Astrocyte of the cerebellum (primary cell): ENCODE measurements around the gene APOC1.

Experiments used
- DNase-seq: peaks from one replicate; pipeline ENCODE4 v3.0.0-alpha.2; 2011; ENCODE audit warnings: low read depth
- H3K4me3 ChIP-seq: 2 replicates; pipeline ENCODE4 v1.5.1; 2011; ENCODE audit warnings: mild to moderate bottlenecking, low read depth, low read length, moderate library complexity
- in situ Hi-C: cut with HindIII; loops from 2 replicates; pipeline ENCODE4 v1.10.0; 2017; ENCODE audit warnings: low sequenced_read_pairs
- TF ChIP-seq, protein P1 (sequence below): IDR thresholded peaks from 2 replicates; pipeline ENCODE4 v1.5.1; 2012; ENCODE audit warnings: low read length, low read depth, moderate library complexity, mild to moderate bottlenecking; ENCODE audit errors: missing control alignments

The APOC1 gene

DNA sequence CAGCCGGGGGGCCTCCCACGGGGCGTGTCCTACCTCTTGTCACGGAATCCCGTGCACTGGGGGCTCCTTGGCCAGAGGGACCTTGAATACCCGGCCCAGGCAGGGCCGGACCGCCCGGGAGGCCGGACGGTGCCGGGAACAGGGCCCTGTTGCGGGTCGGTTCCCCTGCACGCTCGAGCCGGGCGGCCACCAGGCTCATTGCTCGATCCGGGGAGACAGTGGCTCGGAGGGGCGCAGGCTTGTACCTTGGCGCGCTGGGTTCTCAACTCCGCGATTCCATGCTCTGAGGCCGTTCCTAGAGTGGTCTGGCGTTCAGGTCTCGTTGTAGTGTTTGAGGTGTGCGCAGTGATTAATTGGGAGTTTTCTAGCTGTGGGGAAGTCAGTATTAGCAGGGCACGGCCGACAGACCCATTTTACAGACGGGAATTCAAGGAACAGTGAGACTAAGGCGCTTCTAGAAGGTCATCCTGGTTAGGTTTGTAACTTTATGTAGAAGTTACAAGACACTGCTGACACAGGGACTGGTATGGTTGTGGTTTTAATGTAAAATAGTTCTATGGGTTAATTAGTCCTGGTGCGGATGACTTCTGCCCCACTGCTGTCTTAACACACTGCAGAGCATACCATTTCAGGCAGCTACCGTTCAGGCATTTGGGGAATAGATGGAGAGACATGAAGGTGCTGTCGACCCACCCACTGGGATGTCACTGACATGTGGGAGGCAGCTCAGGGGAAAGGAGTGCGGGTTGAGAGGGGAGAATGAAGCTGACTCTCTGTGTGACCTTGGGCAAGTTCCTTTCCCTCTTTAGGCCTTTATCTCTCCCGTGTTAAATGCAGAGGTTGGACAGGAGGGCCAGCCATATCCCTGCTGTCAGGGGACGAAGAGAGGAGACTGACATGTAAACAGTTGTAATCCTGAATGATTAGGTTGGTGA, 41.4 kb downstream of the APOC1 start:
- H3K4me3 ChIP-seq = peak overlapping the region; percentile 94
- TF ChIP-seq, protein P1, sequence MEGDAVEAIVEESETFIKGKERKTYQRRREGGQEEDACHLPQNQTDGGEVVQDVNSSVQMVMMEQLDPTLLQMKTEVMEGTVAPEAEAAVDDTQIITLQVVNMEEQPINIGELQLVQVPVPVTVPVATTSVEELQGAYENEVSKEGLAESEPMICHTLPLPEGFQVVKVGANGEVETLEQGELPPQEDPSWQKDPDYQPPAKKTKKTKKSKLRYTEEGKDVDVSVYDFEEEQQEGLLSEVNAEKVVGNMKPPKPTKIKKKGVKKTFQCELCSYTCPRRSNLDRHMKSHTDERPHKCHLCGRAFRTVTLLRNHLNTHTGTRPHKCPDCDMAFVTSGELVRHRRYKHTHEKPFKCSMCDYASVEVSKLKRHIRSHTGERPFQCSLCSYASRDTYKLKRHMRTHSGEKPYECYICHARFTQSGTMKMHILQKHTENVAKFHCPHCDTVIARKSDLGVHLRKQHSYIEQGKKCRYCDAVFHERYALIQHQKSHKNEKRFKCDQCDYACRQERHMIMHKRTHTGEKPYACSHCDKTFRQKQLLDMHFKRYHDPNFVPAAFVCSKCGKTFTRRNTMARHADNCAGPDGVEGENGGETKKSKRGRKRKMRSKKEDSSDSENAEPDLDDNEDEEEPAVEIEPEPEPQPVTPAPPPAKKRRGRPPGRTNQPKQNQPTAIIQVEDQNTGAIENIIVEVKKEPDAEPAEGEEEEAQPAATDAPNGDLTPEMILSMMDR = no peak
- no peak for DNase-seq
- in situ Hi-C loops = loop anchor here (10.0 kb wide), 1 partner anchor 221 kb away; no protein-coding TSS in a partner anchor

DNA sequence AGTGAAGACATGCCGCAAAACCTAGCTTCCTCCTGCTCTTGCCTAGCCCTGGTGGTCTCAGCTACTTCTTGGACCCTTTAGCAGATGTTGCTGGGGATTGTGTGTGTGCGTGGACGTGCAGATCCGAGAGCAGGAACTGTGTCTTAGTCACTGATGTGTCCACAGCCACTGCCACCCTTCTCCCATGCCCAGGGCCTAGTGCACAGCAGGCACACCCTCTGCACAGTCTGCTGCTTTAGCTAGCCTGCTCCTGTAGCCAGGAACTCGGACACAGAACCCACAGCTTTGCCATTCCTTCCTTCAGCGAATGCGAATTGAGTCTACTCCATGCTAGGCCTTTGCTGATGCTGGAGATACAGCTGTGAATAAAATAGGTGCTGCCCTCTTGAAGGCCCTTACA, 43.1 kb downstream of the APOC1 start:
- TF ChIP-seq, protein P1 = no peak

DNA sequence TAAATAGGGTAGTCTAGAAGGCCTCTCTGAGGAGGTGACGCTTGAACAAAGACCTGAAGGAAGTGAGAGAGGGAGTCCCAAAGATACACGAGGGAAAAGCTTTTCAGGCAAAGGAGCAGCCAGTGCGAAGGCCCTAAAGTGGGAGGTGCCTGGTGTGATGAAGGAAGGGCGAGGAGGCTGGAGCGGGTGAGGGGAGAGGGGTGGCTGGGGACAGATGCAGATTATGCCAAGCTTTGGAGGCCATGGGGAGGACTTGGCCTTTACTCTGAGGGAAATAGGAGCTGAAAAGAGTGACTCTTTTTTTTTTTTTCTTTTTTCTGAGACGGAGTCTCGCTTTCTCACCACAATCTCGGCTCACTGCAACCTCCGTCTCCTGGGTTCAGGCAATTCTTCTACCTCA, 43.7 kb downstream of the APOC1 start:
- no peak for DNase-seq
- H3K4me3 ChIP-seq = no peak overlapping the region
- TF ChIP-seq, protein P1 = no peak
- in situ Hi-C loops = loop anchor here (10.0 kb wide), 1 partner anchor 223 kb away; no protein-coding TSS in a partner anchor

More for the DNA sequence above, 43.1 kb downstream of the APOC1 start:
- no peak overlapping the region for H3K4me3 ChIP-seq
- DNase-seq = no peak
- in situ Hi-C loops = loop anchor here (10.0 kb wide), 1 partner anchor 223 kb away; no protein-coding TSS in a partner anchor

DNA sequence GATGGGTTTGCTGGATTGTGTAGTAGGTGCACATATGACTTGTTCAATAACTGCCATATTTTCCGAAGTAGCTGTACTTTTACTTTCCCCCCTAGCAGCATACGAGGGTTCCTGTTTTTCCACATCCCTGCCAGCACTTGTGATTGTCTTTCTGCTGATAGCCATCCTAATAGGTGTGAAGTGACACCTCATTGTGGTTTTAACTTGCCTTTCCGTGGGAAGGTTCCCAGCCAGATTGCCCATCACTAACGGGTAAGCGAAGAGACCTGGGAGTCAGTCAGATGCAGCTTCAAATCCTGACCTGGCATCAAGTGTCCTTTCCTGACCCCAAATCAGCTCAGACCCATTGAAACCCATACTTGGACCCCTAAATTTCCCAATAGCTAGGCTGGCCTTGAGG, 45.3 kb downstream of the APOC1 start:
- H3K4me3 ChIP-seq = no peak overlapping the region
- no peak for DNase-seq
- in situ Hi-C loops = loop anchor here (10.0 kb wide), 1 partner anchor 225 kb away; no protein-coding TSS in a partner anchor
- TF ChIP-seq, protein P1 = no peak

DNA sequence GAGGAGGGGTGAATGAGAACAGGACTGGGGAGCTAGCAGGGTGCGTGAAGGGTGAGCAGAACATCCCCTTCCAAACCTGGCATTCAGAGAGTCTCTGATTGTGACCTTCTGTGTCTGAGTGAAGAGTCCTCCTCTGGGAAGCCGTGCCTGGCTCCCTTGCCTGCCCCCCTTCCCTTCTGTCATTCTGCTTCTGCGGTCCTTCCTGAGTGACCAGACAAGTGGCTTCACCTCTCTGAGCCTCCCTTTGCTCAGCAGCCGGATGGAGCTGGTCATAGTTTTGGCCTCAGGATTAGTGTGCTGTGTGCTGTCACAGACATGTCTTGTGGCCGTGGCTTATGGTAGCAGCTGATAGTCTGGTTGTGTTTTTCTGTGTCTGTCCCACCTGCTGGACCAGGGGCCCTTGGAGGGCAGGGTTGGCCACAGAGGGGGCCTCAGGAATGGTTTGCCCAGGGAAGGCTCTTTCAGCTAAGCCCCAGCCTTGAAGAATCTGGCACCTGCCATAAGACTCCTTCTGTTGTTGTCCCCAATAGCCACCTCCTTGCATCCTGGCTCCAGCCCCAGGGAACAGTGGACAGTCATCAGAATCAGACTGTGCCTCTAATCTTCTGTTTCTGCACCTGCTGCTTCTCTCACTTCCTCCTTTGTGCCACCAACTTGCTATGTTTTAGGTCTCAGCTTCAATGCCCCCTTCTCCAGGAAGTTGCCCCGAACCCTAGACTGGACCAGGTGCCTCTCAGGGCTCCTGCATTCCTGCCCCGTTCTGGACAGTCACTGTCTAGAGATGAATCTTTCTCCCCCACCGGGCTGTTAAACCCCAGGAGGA, 46.7 kb downstream of the APOC1 start:
- DNase-seq = no peak
- TF ChIP-seq, protein P1 = no peak
- in situ Hi-C loops = no loop called here
- no peak overlapping the region for H3K4me3 ChIP-seq

DNA sequence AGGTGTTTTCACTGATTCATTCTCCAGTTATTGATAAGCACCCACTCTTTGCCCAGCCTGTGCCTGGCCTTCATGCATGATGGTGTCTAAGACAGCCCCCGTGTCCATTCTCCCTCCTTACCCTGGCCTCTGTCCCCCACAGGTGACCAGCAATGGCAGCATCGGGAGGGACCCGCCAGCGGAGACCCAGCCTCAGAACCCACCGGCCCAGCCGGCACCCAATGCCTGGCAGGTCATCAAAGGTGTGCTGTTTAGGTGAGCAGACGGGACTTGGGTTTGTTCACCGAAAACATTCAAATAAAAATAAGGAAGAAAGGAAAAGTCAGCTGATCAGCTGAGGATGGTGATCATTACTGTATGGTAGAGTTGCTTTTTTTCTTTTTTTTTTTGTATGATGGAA, 47.4 kb downstream of the APOC1 start:
- no peak for DNase-seq
- in situ Hi-C loops = no loop called here
- H3K4me3 ChIP-seq = no peak overlapping the region
- TF ChIP-seq, protein P1 = no peak
